Stomach (tissue), 9 donors: Measurements from ENCODE around the gene NOVA1. TPM values are rescaled to one million over a fixed set of nuclear protein-coding genes. Genes with fewer than 3 reads are reported as not detected.

Source experiments
- DNase-seq, 2 donors: peaks; one replicate each; pipeline versions ENCODE4 v3.0.0 to v3.0.0-alpha.2; 2013 to 2019
- H3K27ac ChIP-seq, 5 donors: fragments of 200-600 bp in 4 of 5; sonication (generic) in 4 of 5; one replicate each; pipeline ENCODE4 v1.5.1; 2013 to 2019; ENCODE audit warnings: mild to moderate bottlenecking in 1 of 5, moderate library complexity in 1 of 5
- H3K27me3 ChIP-seq, 3 donors: fragments of 200-600 bp; sonication (generic); one replicate each; pipeline ENCODE4 v1.5.1; 2017 to 2019; ENCODE audit warnings: mixed run types in 1 of 3
- H3K36me3 ChIP-seq, 4 donors: fragments of 200-600 bp; sonication (generic); 1 replicate in 3 of 4; 2 replicates in 1 of 4; pipeline ENCODE4 v1.5.1; 2016 to 2019
- H3K4me1 ChIP-seq, 4 donors: fragments of 200-600 bp; sonication (generic); one replicate each; pipeline ENCODE4 v1.5.1; 2016 to 2019
- H3K4me3 ChIP-seq, 4 donors: fragments of 200-600 bp; sonication (generic) in 3 of 4; one replicate each; pipeline ENCODE4 v1.5.1; 2016 to 2019; ENCODE audit warnings: mild to moderate bottlenecking in 1 of 4
- H3K9me3 ChIP-seq, 4 donors: fragments of 200-600 bp; sonication (generic); one replicate each; pipeline ENCODE4 v1.5.1; 2016 to 2019
- EP300 ChIP-seq: sonication (generic); formaldehyde crosslinking; IDR thresholded peaks from one replicate; pipeline ENCODE4 v1.6.1; 2017; ENCODE audit warnings: antibody characterized with exemption
- POLR2A ChIP-seq, 4 donors: fragments of 450-650 bp; IDR thresholded peaks; one replicate each; pipeline ENCODE4 v1.6.1; 2016; ENCODE audit warnings: antibody characterized with exemption in 4 of 4, control low read depth in 2 of 4, mild to moderate bottlenecking in 1 of 4, moderate library complexity in 1 of 4
- POLR2AphosphoS5 ChIP-seq, 3 donors: sonication (generic); formaldehyde crosslinking; IDR thresholded peaks; one replicate each; pipeline ENCODE4 v1.6.1; 2016; ENCODE audit warnings: antibody characterized with exemption in 3 of 3
- WGBS, 5 donors: extraction: QIAGEN DNeasy Blood & Tissue Kit in 3 of 5; methylation state at CpG; one replicate each; pipeline versions ENCODE4 v1.1.5 to v1.1.7; 2013 to 2018; 5-methylcytosine and 5-hydroxymethylcytosine counted together
- intact Hi-C: fragments of 100-400 bp; cut with DNase I; formaldehyde crosslinking; loops from one replicate; pipeline ENCODE4 v1.15.1; 2023; ENCODE audit warnings: low total_unique reads
- polyA plus RNA-seq, 3 donors: library from polyadenylated mRNA; stranded (reverse); fragments of 200-250 nt; gene quantifications; one replicate each; pipeline ENCODE4 v1.2.3, GENCODE V29; 2013
- total RNA-seq, 5 donors: library from RNA; depleted of rRNA; stranded (reverse); fragments of >200 nt; gene quantifications; one replicate each; pipeline versions ENCODE4 v1.1.0 to v1.2.3, GENCODE V29; 2014 to 2016
- TF ChIP-seq, protein P1 (sequence below), 7 experiments: fragments of 450-650 bp in 4 of 7; fragments of 200-600 bp in 3 of 7; sonication (generic) in 3 of 7; IDR thresholded peaks; one replicate each; pipeline ENCODE4 v1.5.1; 2016 to 2019; ENCODE audit warnings: antibody characterized with exemption in 7 of 7, control low read depth in 2 of 7, mild to moderate bottlenecking in 1 of 7
- donor health status: healthy with polysubstance abuse.
- donor health status: Bipolar disorder and iron deficiency.
- donor health status: healthy.

Gene NOVA1
- total and polyA plus RNA-seq, 8 donors = 1.0 to 25.1 (median 7.9) TPM

DNA sequence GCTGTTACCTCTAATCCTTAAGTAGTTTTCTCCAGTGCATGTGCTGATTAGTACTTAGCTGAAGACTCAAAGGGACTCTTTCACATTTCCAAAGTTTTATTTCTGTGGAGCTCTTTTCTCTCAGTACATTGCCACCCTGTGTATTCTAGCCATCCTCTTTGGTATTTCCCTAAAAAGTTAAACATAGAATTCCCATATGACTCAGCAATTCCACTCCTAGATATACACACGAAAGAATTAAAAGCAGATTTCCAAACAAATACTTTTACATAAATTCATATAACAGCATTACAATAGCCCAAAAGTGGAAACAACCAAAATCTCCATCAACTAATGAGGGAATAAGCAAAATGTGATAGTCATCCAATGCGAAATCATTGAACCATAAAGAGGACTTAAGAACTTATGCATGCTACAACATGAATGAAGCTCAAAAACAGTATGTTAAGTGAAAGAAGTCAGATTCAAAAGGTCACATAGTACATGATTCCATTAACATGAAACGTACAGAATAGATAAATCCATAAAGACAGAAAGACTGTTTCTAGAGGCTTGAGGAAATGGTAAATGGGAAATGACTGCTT lies 9.0 kb upstream of the NOVA1 start:
- 62 to 72% (median 67%) methylated on average over 3 of the region's 3 CpGs for WGBS, 5 donors
- no peak for DNase-seq
- TF ChIP-seq POLR2AphosphoS5 (IDR thresholded peaks at IDR 0.05) = no peak
- TF ChIP-seq, protein P1, sequence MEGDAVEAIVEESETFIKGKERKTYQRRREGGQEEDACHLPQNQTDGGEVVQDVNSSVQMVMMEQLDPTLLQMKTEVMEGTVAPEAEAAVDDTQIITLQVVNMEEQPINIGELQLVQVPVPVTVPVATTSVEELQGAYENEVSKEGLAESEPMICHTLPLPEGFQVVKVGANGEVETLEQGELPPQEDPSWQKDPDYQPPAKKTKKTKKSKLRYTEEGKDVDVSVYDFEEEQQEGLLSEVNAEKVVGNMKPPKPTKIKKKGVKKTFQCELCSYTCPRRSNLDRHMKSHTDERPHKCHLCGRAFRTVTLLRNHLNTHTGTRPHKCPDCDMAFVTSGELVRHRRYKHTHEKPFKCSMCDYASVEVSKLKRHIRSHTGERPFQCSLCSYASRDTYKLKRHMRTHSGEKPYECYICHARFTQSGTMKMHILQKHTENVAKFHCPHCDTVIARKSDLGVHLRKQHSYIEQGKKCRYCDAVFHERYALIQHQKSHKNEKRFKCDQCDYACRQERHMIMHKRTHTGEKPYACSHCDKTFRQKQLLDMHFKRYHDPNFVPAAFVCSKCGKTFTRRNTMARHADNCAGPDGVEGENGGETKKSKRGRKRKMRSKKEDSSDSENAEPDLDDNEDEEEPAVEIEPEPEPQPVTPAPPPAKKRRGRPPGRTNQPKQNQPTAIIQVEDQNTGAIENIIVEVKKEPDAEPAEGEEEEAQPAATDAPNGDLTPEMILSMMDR (IDR thresholded peaks at IDR 0.05) = no peak
- TF ChIP-seq EP300 = no peak
- H3K36me3 ChIP-seq = no peaks in the 10 kb centered on the region
- H3K9me3 ChIP-seq = no peaks in the 10 kb centered on the region
- no peak overlapping the region for H3K4me3 ChIP-seq
- no peak overlapping the region for H3K27ac ChIP-seq
- intact Hi-C loops = no loop called here
- H3K27me3 ChIP-seq = no peaks in the 10 kb centered on the region
- H3K4me1 ChIP-seq = no peaks in the 10 kb centered on the region

DNA sequence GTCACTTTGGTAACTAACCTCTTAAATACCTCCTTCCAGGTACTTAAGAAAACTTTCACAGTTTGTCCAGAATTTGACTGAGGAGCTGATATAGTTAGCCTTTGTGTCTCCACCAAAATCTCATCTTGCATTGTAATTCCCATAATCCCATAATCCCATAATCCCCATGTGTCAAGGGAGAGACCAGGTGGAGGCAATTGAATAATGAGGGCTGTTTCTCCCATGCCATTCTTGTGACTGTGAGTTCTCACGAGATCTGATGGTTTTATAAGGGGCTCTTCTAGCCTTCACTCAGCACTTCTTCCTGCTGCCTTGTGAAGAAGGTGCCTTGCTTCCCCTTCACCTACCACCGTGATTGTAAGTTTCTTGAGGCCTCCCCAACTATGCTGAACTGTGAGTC lies 7.8 kb upstream of the NOVA1 start:
- Histone ChIP-seq H3K27ac (no peak overlapping the region), H3K9me3 (no peaks in the 10 kb centered on the region), H3K4me1 (no peaks in the 10 kb centered on the region), H3K27me3 (no peaks in the 10 kb centered on the region), H3K4me3 (no peak overlapping the region), H3K36me3 (no peaks in the 10 kb centered on the region)
- intact Hi-C loops = no loop called here
- DNase-seq = no peak
- TF ChIP-seq POLR2AphosphoS5 (IDR thresholded peaks at IDR 0.05) (no peak), POLR2A (IDR thresholded peaks at IDR 0.05) (no peak), EP300 (no peak)
- TF ChIP-seq, protein P1 (IDR thresholded peaks at IDR 0.05) = no peak
- WGBS, 5 donors = 61 to 71% (median 65%) methylated on average over 2 of the region's 2 CpGs

DNA sequence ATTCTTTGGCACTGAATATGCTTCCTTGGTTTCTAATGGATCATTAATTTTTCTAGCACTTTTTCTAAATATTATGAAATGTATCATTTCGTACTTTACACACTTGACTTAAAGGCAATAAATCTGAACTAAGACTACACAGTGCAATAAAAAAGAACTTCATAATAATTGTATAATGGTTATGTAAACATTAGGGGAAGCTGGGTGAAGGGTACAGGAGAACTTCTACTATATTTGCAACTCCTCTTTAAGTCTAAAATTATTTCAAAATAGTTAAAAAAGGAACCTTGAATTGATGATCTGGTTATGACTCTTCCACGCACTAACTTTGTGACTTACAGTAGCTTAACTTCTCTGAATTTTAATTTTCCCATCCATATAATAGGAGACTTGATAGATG lies 5.1 kb upstream of the NOVA1 start:
- TF ChIP-seq EP300 (no peak), POLR2A (IDR thresholded peaks at IDR 0.05) (no peak), POLR2AphosphoS5 (IDR thresholded peaks at IDR 0.05) (no peak)
- TF ChIP-seq, protein P1 (IDR thresholded peaks at IDR 0.05) = no peak
- 73 to 90% (median 86%) methylated on average over 2 of the region's 2 CpGs for WGBS, 5 donors
- intact Hi-C loops = no loop called here
- no peak for DNase-seq
- no peaks in the 10 kb centered on the region for H3K9me3 ChIP-seq
- H3K27ac ChIP-seq = no peak overlapping the region
- peaks cover 0 to 9% (median 3%) of the 10 kb centered on the region in 4 donors for H3K4me1 ChIP-seq
- H3K4me3 ChIP-seq = no peak overlapping the region
- H3K36me3 ChIP-seq = no peaks in the 10 kb centered on the region
- H3K27me3 ChIP-seq = peaks cover 0 to 20% (median 9%) of the 10 kb centered on the region in 3 donors

DNA sequence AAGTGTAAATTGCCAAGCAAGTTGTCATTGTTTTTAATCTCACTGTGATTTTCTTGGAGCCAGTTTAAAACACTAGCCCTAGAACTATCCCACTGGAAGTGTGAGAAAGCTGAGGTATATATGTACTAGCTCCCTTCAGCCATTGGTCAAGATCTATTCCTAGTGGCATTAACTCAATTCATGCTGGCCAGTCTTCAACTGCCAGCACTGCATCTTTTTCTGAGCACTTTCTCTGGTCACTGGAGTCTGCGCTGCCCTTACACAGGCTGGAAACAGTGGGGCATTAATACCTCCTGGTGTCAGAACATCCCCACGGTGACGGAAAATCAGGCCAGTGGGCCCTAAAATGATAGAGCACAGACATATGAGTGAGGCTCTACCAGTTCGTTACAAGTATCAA lies 4.0 kb upstream of the NOVA1 start:
- no peaks in the 10 kb centered on the region for H3K9me3 ChIP-seq
- no peak for TF ChIP-seq POLR2AphosphoS5 (IDR thresholded peaks at IDR 0.05)
- TF ChIP-seq EP300 = no peak
- TF ChIP-seq POLR2A (IDR thresholded peaks at IDR 0.05) = no peak
- TF ChIP-seq, protein P1 (IDR thresholded peaks at IDR 0.05) = no peak
- peaks cover 0 to 29% (median 16%) of the 10 kb centered on the region in 3 donors for H3K27me3 ChIP-seq
- no peak for DNase-seq
- intact Hi-C loops = no loop called here
- no peak overlapping the region for H3K4me3 ChIP-seq
- WGBS, 5 donors = 60 to 79% (median 69%) methylated on average over 4 of the region's 4 CpGs
- H3K36me3 ChIP-seq = no peaks in the 10 kb centered on the region
- peaks cover 0 to 9% (median 5%) of the 10 kb centered on the region in 4 donors for H3K4me1 ChIP-seq
- H3K27ac ChIP-seq = no peak overlapping the region
